HEK293 (cell line): ENCODE results near the gene PC.

Experiments
- CTCF ChIA-PET: fragments of 350-600 bp; formaldehyde crosslinking; extraction: SDS; loops from one replicate; lab custom pipeline; 2021; ENCODE audit warnings: antibody characterized with exemption; lab: Yijun Ruan, JAX
- POLR2A ChIA-PET: fragments of 300-600 bp; formaldehyde crosslinking; extraction: SDS; loops from one replicate; lab custom pipeline; 2020; ENCODE audit warnings: antibody characterized with exemption, inconsistent platforms; lab: Yijun Ruan, JAX
- H3K27ac ChIP-seq: fragments of 200-500 bp; sonication (Bioruptor generic); 2 replicates; pipeline ENCODE4 v1.5.1; 2014; ENCODE audit warnings: low read depth, low read length, control low read depth, inconsistent platforms; ENCODE audit errors: extremely low read depth
- H3K36me3 ChIP-seq, 2 experiments: fragments of 200-500 bp in 1 of 2; sonication (Bioruptor generic) in 1 of 2; 1 replicate in 1 of 2; 2 replicates in 1 of 2; pipeline ENCODE4 v1.5.1; 2014 to 2017; ENCODE audit warnings: inconsistent platforms in 2 of 2, low read length in 2 of 2; ENCODE audit not compliant: control insufficient read depth in 2 of 2, insufficient read depth in 1 of 2
- H3K4me1 ChIP-seq: fragments of 200-500 bp; sonication (Bioruptor generic); 2 replicates; pipeline ENCODE4 v1.5.1; 2014; ENCODE audit warnings: mild to moderate bottlenecking, low read length, inconsistent platforms; ENCODE audit not compliant: control insufficient read depth, insufficient read depth
- H3K4me3 ChIP-seq: 2 replicates; pipeline ENCODE4 v1.5.1; 2011; ENCODE audit warnings: low read depth, mild to moderate bottlenecking, control low read depth, low read length, moderate library complexity
- H3K9me3 ChIP-seq: fragments of 200-500 bp; sonication (Bioruptor generic); 2 replicates; pipeline ENCODE4 v1.5.1; 2014; ENCODE audit warnings: low read depth, low read length, inconsistent platforms; ENCODE audit not compliant: control insufficient read depth, insufficient read depth
- BCL11B ChIP-seq: fragments of 450-650 bp; formaldehyde crosslinking; IDR thresholded peaks from 2 replicates; pipeline ENCODE4 v1.5.1; 2016; ENCODE audit warnings: low read depth, missing biosample characterization, missing genetic modification characterization
- HOXD13 ChIP-seq: sonication (generic); formaldehyde crosslinking; IDR thresholded peaks from 2 replicates; pipeline ENCODE4 v1.8.0; 2022; ENCODE audit warnings: missing genetic modification reagents, borderline replicate concordance
- OVOL3 ChIP-seq: fragments of 450-650 bp; formaldehyde crosslinking; IDR thresholded peaks from 2 replicates; pipeline ENCODE4 v1.5.1; 2016; ENCODE audit warnings: missing biosample characterization, missing genetic modification characterization
- SCRT1 ChIP-seq: fragments of 450-650 bp; formaldehyde crosslinking; IDR thresholded peaks from 2 replicates; pipeline ENCODE4 v1.5.1; 2016; ENCODE audit warnings: missing biosample characterization, missing genetic modification characterization, borderline replicate concordance
- ZBTB17 ChIP-seq: fragments of 450-650 bp; formaldehyde crosslinking; IDR thresholded peaks from 2 replicates; pipeline ENCODE4 v1.5.1; 2016; ENCODE audit warnings: missing biosample characterization, missing genetic modification characterization
- ZBTB21 ChIP-seq: fragments of 450-650 bp; formaldehyde crosslinking; IDR thresholded peaks from 2 replicates; pipeline ENCODE4 v1.5.1; 2017; ENCODE audit warnings: missing biosample characterization, missing genetic modification characterization
- ZNF121 ChIP-seq: fragments of 450-650 bp; formaldehyde crosslinking; IDR thresholded peaks from 2 replicates; pipeline ENCODE4 v1.5.1; 2016; ENCODE audit warnings: missing biosample characterization, missing genetic modification characterization
- ZNF202 ChIP-seq: fragments of 450-650 bp; formaldehyde crosslinking; IDR thresholded peaks from 2 replicates; pipeline ENCODE4 v1.5.1; 2016; ENCODE audit warnings: missing biosample characterization, missing genetic modification characterization, borderline replicate concordance
- ZNF335 ChIP-seq: fragments of 450-650 bp; formaldehyde crosslinking; conservative IDR thresholded peaks from 2 replicates; pipeline ENCODE4 v1.5.1; 2016; ENCODE audit warnings: missing biosample characterization, missing genetic modification characterization
- ZNF423 ChIP-seq: fragments of 450-650 bp; formaldehyde crosslinking; IDR thresholded peaks from 2 replicates; pipeline ENCODE4 v1.5.1; 2016; ENCODE audit warnings: missing biosample characterization, missing genetic modification characterization
- ZNF426 ChIP-seq: fragments of 450-650 bp; formaldehyde crosslinking; IDR thresholded peaks from 2 replicates; pipeline ENCODE4 v1.5.1; 2017; ENCODE audit warnings: missing biosample characterization, missing genetic modification characterization, mild to moderate bottlenecking, inconsistent platforms, moderate library complexity
- ZNF433 ChIP-seq: fragments of 450-650 bp; formaldehyde crosslinking; IDR thresholded peaks from 2 replicates; pipeline ENCODE4 v1.5.1; 2016; ENCODE audit warnings: missing biosample characterization, missing genetic modification characterization, low read depth
- ZNF549 ChIP-seq: fragments of 450-650 bp; IDR thresholded peaks from 2 replicates; pipeline ENCODE4 v1.5.1; 2018; ENCODE audit warnings: missing biosample characterization, missing genetic modification characterization, mild to moderate bottlenecking, inconsistent platforms, moderate library complexity
- ZNF623 ChIP-seq: fragments of 450-650 bp; formaldehyde crosslinking; IDR thresholded peaks from 2 replicates; pipeline ENCODE4 v1.5.1; 2016; ENCODE audit warnings: missing biosample characterization, missing genetic modification characterization
- ZNF664 ChIP-seq: fragments of 450-650 bp; formaldehyde crosslinking; IDR thresholded peaks from 2 replicates; pipeline ENCODE4 v1.5.1; 2016; ENCODE audit warnings: missing biosample characterization, missing genetic modification characterization
- ZNF843 ChIP-seq: fragments of 450-650 bp; formaldehyde crosslinking; IDR thresholded peaks from 2 replicates; pipeline ENCODE4 v1.5.1; 2016; ENCODE audit warnings: missing biosample characterization, missing genetic modification characterization
- TF ChIP-seq, protein P1 (sequence below): fragments of 450-650 bp; formaldehyde crosslinking; IDR thresholded peaks from 2 replicates; pipeline ENCODE4 v1.5.1; 2016; ENCODE audit warnings: missing biosample characterization, missing genetic modification characterization
- TF ChIP-seq, protein P2 (sequence below): fragments of 450-650 bp; formaldehyde crosslinking; IDR thresholded peaks from 2 replicates; pipeline ENCODE4 v1.5.1; 2016; ENCODE audit warnings: missing biosample characterization, missing genetic modification characterization
- TF ChIP-seq, protein P3 (sequence below): fragments of 450-650 bp; formaldehyde crosslinking; optimal IDR thresholded peaks from 2 replicates; pipeline ENCODE3; 2016; ENCODE audit warnings: missing biosample characterization, mild to moderate bottlenecking, missing genetic modification characterization

PC gene

DNA sequence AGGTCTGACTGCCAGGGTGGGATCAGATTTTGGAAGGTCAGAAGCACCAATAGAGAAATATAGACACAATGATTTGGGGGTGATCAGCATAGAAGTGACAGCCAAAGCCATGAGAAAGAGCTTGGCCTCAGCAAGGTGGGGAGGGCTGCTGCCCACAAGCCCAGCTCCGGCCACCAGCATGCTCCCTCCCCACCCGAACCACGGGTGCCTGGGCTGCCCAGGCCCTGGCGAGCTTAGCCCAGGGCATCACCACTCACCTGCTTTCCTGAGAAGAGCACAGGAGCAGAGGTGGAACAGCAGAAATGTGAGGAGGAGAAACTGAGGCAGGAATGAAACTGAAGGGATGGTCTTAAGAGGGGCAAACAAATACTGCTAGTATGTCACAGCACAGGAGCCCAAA, 52.6 kb downstream of the PC start:
- Histone ChIP-seq H3K4me3 (no peak overlapping the region), H3K36me3 (no peaks in the 10 kb centered on the region), H3K9me3 (no peaks in the 10 kb centered on the region), H3K4me1 (no peaks in the 10 kb centered on the region; the same call in 1 of the 2 replicates), H3K27ac (no peak overlapping the region)
- CTCF ChIA-PET = no interaction called here
- TF ChIP-seq OVOL3 (tag by site-specific recombination) (no peak), ZNF549 (tag by site-specific recombination) (no peak), ZNF335 (tag by site-specific recombination) (no peak), ZNF423 (no peak)
- POLR2A ChIA-PET = no interaction called here

DNA sequence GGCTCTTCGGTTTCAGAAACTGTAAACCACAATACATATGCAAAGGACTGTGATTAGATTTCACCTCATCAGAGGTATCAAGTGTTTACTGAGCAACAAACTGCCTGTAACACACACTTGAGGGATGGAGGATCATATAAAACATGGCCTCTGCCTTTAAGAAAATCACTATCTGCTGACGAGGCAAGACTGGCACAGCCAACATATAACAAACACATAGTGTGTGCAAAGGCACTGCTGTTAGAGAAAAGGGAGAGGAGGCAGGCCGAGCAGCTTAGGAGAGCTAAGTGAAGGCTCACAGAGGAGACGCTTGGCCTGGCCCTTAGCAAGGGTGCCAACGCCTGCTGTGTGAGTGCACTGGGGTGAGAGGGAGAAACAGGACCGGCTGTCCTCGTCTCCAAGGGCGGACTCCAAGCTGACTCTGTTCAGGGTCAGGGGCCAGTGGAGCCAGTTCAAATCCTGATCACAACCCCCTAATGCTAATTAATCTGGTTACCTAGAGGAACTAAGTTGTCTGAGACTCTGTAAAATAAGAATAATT, 53.1 kb downstream of the PC start:
- peak; percentile 70 for TF ChIP-seq ZNF623
- TF ChIP-seq, protein P1, sequence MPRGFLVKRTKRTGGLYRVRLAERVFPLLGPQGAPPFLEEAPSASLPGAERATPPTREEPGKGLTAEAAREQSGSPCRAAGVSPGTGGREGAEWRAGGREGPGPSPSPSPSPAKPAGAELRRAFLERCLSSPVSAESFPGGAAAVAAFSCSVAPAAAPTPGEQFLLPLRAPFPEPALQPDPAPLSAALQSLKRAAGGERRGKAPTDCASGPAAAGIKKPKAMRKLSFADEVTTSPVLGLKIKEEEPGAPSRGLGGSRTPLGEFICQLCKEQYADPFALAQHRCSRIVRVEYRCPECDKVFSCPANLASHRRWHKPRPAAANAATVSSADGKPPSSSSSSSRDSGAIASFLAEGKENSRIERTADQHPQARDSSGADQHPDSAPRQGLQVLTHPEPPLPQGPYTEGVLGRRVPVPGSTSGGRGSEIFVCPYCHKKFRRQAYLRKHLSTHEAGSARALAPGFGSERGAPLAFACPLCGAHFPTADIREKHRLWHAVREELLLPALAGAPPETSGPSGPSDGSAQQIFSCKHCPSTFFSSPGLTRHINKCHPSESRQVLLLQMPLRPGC (tag by site-specific recombination) = no peak
- no peak for TF ChIP-seq SCRT1 (tag by site-specific recombination)
- Histone ChIP-seq H3K4me3 (no peak overlapping the region), H3K4me1 (no peaks in the 10 kb centered on the region; the same call in 1 of the 2 replicates), H3K9me3 (no peaks in the 10 kb centered on the region), H3K27ac (no peak overlapping the region), H3K36me3 (no peaks in the 10 kb centered on the region)
- ChIA-PET CTCF (no interaction called here), POLR2A (no interaction called here)

DNA sequence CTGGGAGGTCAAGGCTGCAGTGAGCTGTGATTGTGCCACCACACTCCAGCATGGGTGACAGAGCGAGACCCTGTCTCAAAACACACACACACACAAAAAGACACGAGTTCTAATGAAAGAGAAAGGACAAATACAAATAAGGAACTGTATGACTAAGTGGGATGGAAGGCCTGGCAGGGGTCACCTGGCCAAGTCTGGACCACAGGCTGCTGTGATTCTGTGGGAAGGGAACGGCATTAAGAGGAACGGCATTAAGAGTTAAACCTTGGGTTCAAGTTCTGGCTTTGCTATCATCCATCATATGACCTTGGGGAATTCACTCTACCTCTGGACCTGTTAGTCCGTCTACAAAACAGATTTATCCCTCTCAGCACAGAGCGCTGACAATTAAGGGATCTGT, 53.6 kb downstream of the PC start:
- ChIA-PET CTCF (no interaction called here), POLR2A (interaction anchor here (0.7 to 1.2 kb wide), 2 partner anchors 11 to 117 kb away, joined by 3 to 4 read pairs; no protein-coding TSS in a partner anchor)
- Histone ChIP-seq H3K36me3 (no peaks in the 10 kb centered on the region), H3K9me3 (no peaks in the 10 kb centered on the region), H3K4me1 (no peaks in the 10 kb centered on the region; the same call in 1 of the 2 replicates), H3K27ac (no peak overlapping the region), H3K4me3 (no peak overlapping the region)
- TF ChIP-seq ZNF433 = no peak
- no peak for TF ChIP-seq ZNF121 (tag by site-specific recombination)
- TF ChIP-seq, protein P2, sequence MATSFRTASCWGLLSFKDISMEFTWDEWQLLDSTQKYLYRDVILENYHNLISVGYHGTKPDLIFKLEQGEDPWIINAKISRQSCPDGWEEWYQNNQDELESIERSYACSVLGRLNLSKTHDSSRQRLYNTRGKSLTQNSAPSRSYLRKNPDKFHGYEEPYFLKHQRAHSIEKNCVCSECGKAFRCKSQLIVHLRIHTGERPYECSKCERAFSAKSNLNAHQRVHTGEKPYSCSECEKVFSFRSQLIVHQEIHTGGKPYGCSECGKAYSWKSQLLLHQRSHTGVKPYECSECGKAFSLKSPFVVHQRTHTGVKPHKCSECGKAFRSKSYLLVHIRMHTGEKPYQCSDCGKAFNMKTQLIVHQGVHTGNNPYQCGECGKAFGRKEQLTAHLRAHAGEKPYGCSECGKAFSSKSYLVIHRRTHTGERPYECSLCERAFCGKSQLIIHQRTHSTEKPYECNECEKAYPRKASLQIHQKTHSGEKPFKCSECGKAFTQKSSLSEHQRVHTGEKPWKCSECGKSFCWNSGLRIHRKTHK (tag by site-specific recombination) = no peak
- no peak for TF ChIP-seq ZNF843 (tag by site-specific recombination)
- TF ChIP-seq ZNF426 (tag by site-specific recombination) = no peak
- TF ChIP-seq, protein P3, sequence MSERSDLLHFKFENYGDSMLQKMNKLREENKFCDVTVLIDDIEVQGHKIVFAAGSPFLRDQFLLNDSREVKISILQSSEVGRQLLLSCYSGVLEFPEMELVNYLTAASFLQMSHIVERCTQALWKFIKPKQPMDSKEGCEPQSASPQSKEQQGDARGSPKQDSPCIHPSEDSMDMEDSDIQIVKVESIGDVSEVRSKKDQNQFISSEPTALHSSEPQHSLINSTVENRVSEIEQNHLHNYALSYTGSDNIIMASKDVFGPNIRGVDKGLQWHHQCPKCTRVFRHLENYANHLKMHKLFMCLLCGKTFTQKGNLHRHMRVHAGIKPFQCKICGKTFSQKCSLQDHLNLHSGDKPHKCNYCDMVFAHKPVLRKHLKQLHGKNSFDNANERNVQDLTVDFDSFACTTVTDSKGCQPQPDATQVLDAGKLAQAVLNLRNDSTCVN (tag by site-specific recombination) = no peak
- no peak for TF ChIP-seq ZNF202 (tag by site-specific recombination)
- no peak for TF ChIP-seq ZBTB17
- no peak for TF ChIP-seq ZNF664 (tag by site-specific recombination)
- no peak for TF ChIP-seq BCL11B (tag by site-specific recombination)
- TF ChIP-seq HOXD13 (CRISPR knock-in tag) = no peak
- no peak for TF ChIP-seq ZBTB21
- no peak for TF ChIP-seq ZNF623
